WTC11 (cell line): ENCODE data around the gene UQCRHL. TPM values are rescaled to one million over a fixed set of nuclear protein-coding genes. Genes with fewer than 3 reads are reported as not detected.
"Not testable (repeated sequence)": the region's sequence is repeated elsewhere in the genome, so short reads cannot be mapped to it uniquely, and the experiment has no call there.

Experiments used
- ATAC-seq: fragments of 200-7000 bp; cut with Tn5 transposase; 2 replicates; pipeline ENCODE4 v1.10.0; 2021; ENCODE audit warnings: mild to moderate bottlenecking, moderate library complexity
- Bru-seq: library from RNA; stranded (reverse); fragments of 400-500 nt; gene quantifications from one replicate; lab custom pipeline; 2021; lab: Mats Ljungman, UMichigan
- CTCF ChIA-PET: fragments of 300-600 bp; sonication (Branson Sonifier 250); formaldehyde crosslinking; loops from one replicate; lab custom pipeline; 2021; ENCODE audit warnings: antibody characterized with exemption; lab: Charles Lee
- POLR2A ChIA-PET: fragments of 350-600 bp; sonication (Branson Sonifier 250); formaldehyde crosslinking; loops from one replicate; lab custom pipeline; 2021; ENCODE audit warnings: antibody characterized with exemption; lab: Charles Lee
- DNase-seq: peaks from one replicate; pipeline ENCODE4 v3.0.0; 2021; ENCODE audit warnings: low spot score
- H3K27ac Mint-ChIP-seq: 2 replicates; pipeline ENCODE4 v1.8.0; 2021; ENCODE audit warnings: mixed read lengths
- H3K27me3 Mint-ChIP-seq: 2 replicates; pipeline ENCODE4 v1.8.0; 2021; ENCODE audit warnings: low read depth, mild to moderate bottlenecking, moderate library complexity, mixed read lengths
- H3K36me3 Mint-ChIP-seq: 2 replicates; pipeline ENCODE4 v1.8.0; 2021; ENCODE audit warnings: mixed read lengths
- H3K4me1 Mint-ChIP-seq: 2 replicates; pipeline ENCODE4 v1.8.0; 2022; ENCODE audit warnings: mixed read lengths
- H3K4me3 Mint-ChIP-seq: 2 replicates; pipeline ENCODE4 v1.8.0; 2021; ENCODE audit warnings: mild to moderate bottlenecking, moderate library complexity, mixed read lengths
- H3K9me3 Mint-ChIP-seq: 2 replicates; pipeline ENCODE4 v1.8.0; 2021; ENCODE audit warnings: mixed read lengths
- CBFB ChIP-seq: sonication (generic); formaldehyde crosslinking; IDR thresholded peaks from 2 replicates; pipeline ENCODE4 v1.8.1; 2022; ENCODE audit warnings: mild to moderate bottlenecking, low read depth, missing genetic modification reagents
- ETV6 ChIP-seq: sonication (generic); formaldehyde crosslinking; IDR thresholded peaks from 2 replicates; pipeline ENCODE4 v1.8.1; 2022; ENCODE audit warnings: mild to moderate bottlenecking, missing genetic modification reagents
- FOXP1 ChIP-seq: sonication (generic); formaldehyde crosslinking; IDR thresholded peaks from 2 replicates; pipeline ENCODE4 v1.8.0; 2022; ENCODE audit warnings: missing genetic modification reagents, mild to moderate bottlenecking, moderate library complexity, borderline replicate concordance
- GTF2I ChIP-seq: fragments of 250-450 bp; sonication (Bioruptor Pico); conservative IDR thresholded peaks from 2 replicates; pipeline ENCODE4 v1.4.0; 2021; ENCODE audit warnings: mild to moderate bottlenecking
- NFATC4 ChIP-seq: fragments of 250-450 bp; sonication (Bioruptor Pico); IDR thresholded peaks from 2 replicates; pipeline ENCODE4 v1.9.0; 2021; ENCODE audit warnings: mild to moderate bottlenecking
- NFE2L1 ChIP-seq: sonication (generic); formaldehyde crosslinking; IDR thresholded peaks from 2 replicates; pipeline ENCODE4 v1.8.1; 2023; ENCODE audit warnings: missing genetic modification reagents
- NFYB ChIP-seq: sonication (generic); formaldehyde crosslinking; conservative IDR thresholded peaks from 2 replicates; pipeline ENCODE4 v1.8.0; 2022; ENCODE audit warnings: low read depth, missing genetic modification reagents
- NR1H2 ChIP-seq: sonication (generic); formaldehyde crosslinking; IDR thresholded peaks from 2 replicates; pipeline ENCODE4 v1.9.0; 2021; ENCODE audit warnings: mild to moderate bottlenecking, moderate library complexity, missing genetic modification reagents
- OVOL2 ChIP-seq: fragments of 250-450 bp; sonication (Bioruptor Pico); IDR thresholded peaks from 2 replicates; pipeline ENCODE4 v1.9.0; 2021; ENCODE audit warnings: mild to moderate bottlenecking, borderline replicate concordance
- RORB ChIP-seq: fragments of 250-450 bp; sonication (Bioruptor Pico); IDR thresholded peaks from 2 replicates; pipeline ENCODE4 v1.9.0; 2021; ENCODE audit warnings: mild to moderate bottlenecking
- SOX15 ChIP-seq: fragments of 250-450 bp; sonication (Bioruptor Pico); IDR thresholded peaks from 2 replicates; pipeline ENCODE4 v1.9.0; 2021; ENCODE audit warnings: mild to moderate bottlenecking
- SP1 ChIP-seq: sonication (generic); formaldehyde crosslinking; conservative IDR thresholded peaks from 2 replicates; pipeline ENCODE4 v1.8.1; 2022; ENCODE audit warnings: missing genetic modification reagents
- ZNF138 ChIP-seq: sonication (generic); formaldehyde crosslinking; conservative IDR thresholded peaks from 2 replicates; pipeline ENCODE4 v1.8.1; 2022; ENCODE audit warnings: mild to moderate bottlenecking, moderate library complexity, missing genetic modification reagents
- ZNF263 ChIP-seq: sonication (generic); formaldehyde crosslinking; IDR thresholded peaks from 2 replicates; pipeline ENCODE4 v1.8.1; 2022; ENCODE audit warnings: low read depth, mild to moderate bottlenecking, moderate library complexity, missing genetic modification reagents
- ZNF671 ChIP-seq: fragments of 250-450 bp; sonication (Bioruptor Pico); IDR thresholded peaks from 2 replicates; pipeline ENCODE4 v1.8.0; 2021; ENCODE audit warnings: mild to moderate bottlenecking
- long read RNA-seq, 3 experiments: library from RNA in 1 of 3; library from capped mRNA in 1 of 3; library from polyadenylated mRNA in 1 of 3; unstranded in 2 of 3; stranded (forward) in 1 of 3; transcript quantifications; one replicate each; pipeline ENCODE4 v2.0.0, GENCODE V29; 2021
- total RNA-seq: library from RNA; stranded (reverse); gene quantifications from 3 replicates; pipeline ENCODE4 v1.2.3, GENCODE V29; 2021
- TF ChIP-seq, protein P1 (sequence below): sonication (generic); formaldehyde crosslinking; IDR thresholded peaks from 2 replicates; pipeline ENCODE4 v1.8.0; 2023; ENCODE audit warnings: missing genetic modification reagents
- TF ChIP-seq, protein P2 (sequence below): sonication (generic); formaldehyde crosslinking; conservative IDR thresholded peaks from 2 replicates; pipeline ENCODE4 v1.8.1; 2022; ENCODE audit warnings: mild to moderate bottlenecking, missing genetic modification reagents
- TF ChIP-seq, protein P3 (sequence below): sonication (generic); formaldehyde crosslinking; IDR thresholded peaks from 2 replicates; pipeline ENCODE4 v1.8.1; 2022; ENCODE audit warnings: low read depth, mild to moderate bottlenecking, moderate library complexity, missing genetic modification reagents, borderline replicate concordance

The UQCRHL gene
- total RNA-seq (2.6 to 3.8 TPM (median 2.7 TPM) in 3 replicates), Bru-seq, nascent RNA (percentile 42 among the genes with signal in this experiment)
- long read RNA-seq, experiment 1 = 0 reads
- long read RNA-seq, experiment 2, transcript UQCRHL-201 (1 exons, 2,180 nt) = major isoform, 42 of 42 reads
- long read RNA-seq, experiment 2, partial matches to known transcripts = 0 of 42 reads
- long read RNA-seq, experiment 2, other reads (novel, unspliced or antisense) = 0 of 42 reads
- long read RNA-seq, experiment 3, partial matches to known transcripts = 0 of 1 reads
- long read RNA-seq, experiment 3, other reads (novel, unspliced or antisense) = 0 of 1 reads

DNA sequence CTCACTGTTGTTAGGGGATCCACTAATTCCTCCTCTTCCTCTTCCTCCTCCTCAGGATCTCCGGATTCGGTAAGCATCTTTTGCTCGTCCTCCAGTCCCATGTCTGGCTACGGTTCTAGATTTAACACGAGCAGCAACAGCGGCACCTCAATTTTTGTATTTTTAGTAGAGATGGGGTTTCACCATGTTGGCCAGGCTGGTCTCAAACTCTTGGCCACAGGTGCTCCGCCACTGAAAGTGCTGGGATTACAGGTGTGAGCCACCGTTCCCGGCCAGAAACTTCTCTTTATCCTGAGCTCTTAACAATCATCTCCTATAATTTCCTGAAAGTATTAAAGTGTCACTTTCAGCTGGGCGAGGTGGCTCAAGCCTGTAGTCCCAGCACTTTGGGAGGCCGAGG lies at the start of gene UQCRHL:
UQCRHL (minus strand) TSS at position 101 of the 400 bp plus-strand sequence; CDS start at position 101, 0 bp downstream.
- not testable (repeated sequence) for DNase-seq, ATAC-seq, H3K36me3 Mint-ChIP-seq, H3K4me1 Mint-ChIP-seq, H3K4me3 Mint-ChIP-seq, H3K9me3 Mint-ChIP-seq, H3K27me3 Mint-ChIP-seq
- ChIA-PET CTCF (interaction anchor here (0.6 to 1.2 kb wide), 3 partner anchors 8 to 140 kb away, joined by 3 to 4 read pairs (median 3); no protein-coding TSS in a partner anchor), POLR2A (interaction anchor here (0.5 kb wide), 1 partner anchor 58 kb away, joined by 3 read pairs; no protein-coding TSS in a partner anchor)
- peak within 1 kb of the TSS; percentile 84 for H3K27ac Mint-ChIP-seq

- DNase-seq (no peak), ATAC-seq (no peak)
- POLR2A ChIA-PET = no interaction called here
- Mint-ChIP-seq H3K27me3 (no peaks in the 10 kb centered on the region), H3K4me1 (peaks cover 7% of the 10 kb centered on the region), H3K27ac (0 out of 2 replicates have a peak overlapping the region, but pooled peaks have one; percentile 38), H3K4me3 (no peak overlapping the region), H3K36me3 (no peaks in the 10 kb centered on the region), H3K9me3 (no peaks in the 10 kb centered on the region)
- TF ChIP-seq ETV6 = no peak
- CTCF ChIA-PET = interaction anchor here (0.6 kb wide), 1 partner anchor 42 kb away, joined by 3 read pairs; no protein-coding TSS in a partner anchor
Observed at GRCh38 chr1:15856888-15857287, 49.4 kb upstream of the UQCRHL start.

DNA sequence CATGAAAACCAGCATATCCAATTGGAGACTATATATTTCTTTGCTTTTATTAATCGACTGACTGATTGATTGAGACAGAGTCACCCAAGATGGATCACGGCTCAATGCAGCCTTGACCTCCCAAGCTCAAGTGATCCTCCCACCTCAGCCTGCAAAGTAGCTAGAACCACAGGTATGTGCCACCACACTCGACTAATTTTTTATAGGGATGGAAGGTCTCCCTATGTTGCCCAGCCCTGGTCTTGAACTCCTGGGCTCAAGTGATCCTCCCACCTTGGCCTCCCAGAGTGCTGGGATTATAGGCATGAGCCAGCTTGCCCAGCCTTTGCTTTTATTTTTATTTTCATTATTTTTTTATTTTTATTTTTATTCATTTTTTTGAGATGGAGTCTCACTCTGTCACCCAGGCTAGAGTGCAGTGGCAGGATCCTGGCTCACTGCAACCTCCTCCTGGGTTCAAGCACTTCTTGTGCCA lies 45.4 kb upstream of the UQCRHL start:
- H3K27ac Mint-ChIP-seq = 0 out of 2 replicates have a peak overlapping the region, but pooled peaks have one; percentile 65
- H3K36me3 Mint-ChIP-seq = no peaks in the 10 kb centered on the region
- peaks cover 5% of the 10 kb centered on the region; the same call in 1 of the 2 replicates for H3K27me3 Mint-ChIP-seq
- DNase-seq = no peak
- TF ChIP-seq GTF2I (CRISPR knock-in tag) = no peak
- TF ChIP-seq FOXP1 (CRISPR knock-in tag) = no peak
- TF ChIP-seq, protein P1, sequence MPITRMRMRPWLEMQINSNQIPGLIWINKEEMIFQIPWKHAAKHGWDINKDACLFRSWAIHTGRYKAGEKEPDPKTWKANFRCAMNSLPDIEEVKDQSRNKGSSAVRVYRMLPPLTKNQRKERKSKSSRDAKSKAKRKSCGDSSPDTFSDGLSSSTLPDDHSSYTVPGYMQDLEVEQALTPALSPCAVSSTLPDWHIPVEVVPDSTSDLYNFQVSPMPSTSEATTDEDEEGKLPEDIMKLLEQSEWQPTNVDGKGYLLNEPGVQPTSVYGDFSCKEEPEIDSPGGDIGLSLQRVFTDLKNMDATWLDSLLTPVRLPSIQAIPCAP (CRISPR knock-in tag) = no peak
- TF ChIP-seq NR1H2 (CRISPR knock-in tag) = no peak
- no peak for TF ChIP-seq ZNF263 (CRISPR knock-in tag)
- TF ChIP-seq OVOL2 (CRISPR knock-in tag) = no peak
- TF ChIP-seq SP1 (CRISPR knock-in tag) = no peak
- no peak for TF ChIP-seq RORB (CRISPR knock-in tag)
- TF ChIP-seq ZNF138 (CRISPR knock-in tag) = no peak
- TF ChIP-seq, protein P2, sequence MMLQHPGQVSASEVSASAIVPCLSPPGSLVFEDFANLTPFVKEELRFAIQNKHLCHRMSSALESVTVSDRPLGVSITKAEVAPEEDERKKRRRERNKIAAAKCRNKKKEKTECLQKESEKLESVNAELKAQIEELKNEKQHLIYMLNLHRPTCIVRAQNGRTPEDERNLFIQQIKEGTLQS (CRISPR knock-in tag) = no peak
- TF ChIP-seq NFE2L1 = no peak
- TF ChIP-seq, protein P3, sequence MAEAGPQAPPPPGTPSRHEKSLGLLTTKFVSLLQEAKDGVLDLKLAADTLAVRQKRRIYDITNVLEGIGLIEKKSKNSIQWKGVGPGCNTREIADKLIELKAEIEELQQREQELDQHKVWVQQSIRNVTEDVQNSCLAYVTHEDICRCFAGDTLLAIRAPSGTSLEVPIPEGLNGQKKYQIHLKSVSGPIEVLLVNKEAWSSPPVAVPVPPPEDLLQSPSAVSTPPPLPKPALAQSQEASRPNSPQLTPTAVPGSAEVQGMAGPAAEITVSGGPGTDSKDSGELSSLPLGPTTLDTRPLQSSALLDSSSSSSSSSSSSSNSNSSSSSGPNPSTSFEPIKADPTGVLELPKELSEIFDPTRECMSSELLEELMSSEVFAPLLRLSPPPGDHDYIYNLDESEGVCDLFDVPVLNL (CRISPR knock-in tag) = no peak
- no peak for TF ChIP-seq NFATC4 (CRISPR knock-in tag)
- TF ChIP-seq NFYB (CRISPR knock-in tag) = no peak
- no peak for TF ChIP-seq ZNF671
- TF ChIP-seq CBFB (CRISPR knock-in tag) = no peak
- no peak for TF ChIP-seq SOX15
- no peaks in the 10 kb centered on the region for H3K9me3 Mint-ChIP-seq
- POLR2A ChIA-PET = no interaction called here
- no peak for ATAC-seq
- CTCF ChIA-PET = interaction anchor here (1.5 to 4.5 kb wide), 2 partner anchors 37 kb away, joined by 6 to 20 read pairs; no protein-coding TSS in a partner anchor
- no peak overlapping the region for H3K4me3 Mint-ChIP-seq
- H3K4me1 Mint-ChIP-seq = peaks cover 27% of the 10 kb centered on the region
